ENCODE results near the gene PLXNA4.

The PLXNA4 gene

GRCh38 chr7:132544999-132545398 is 31.3 kb downstream of the PLXNA4 start:
- DNase-seq (ENCODE audit: low spot score) = no peak
- in situ Hi-C loops (cut with MboI; ENCODE audit: low sequenced_read_pairs, unreplicated experiment) = no loop called here
- no peak for TF ChIP-seq CTCF (IDR thresholded peaks at IDR 0.05; ENCODE audit: borderline replicate concordance, control extremely low read depth, extremely low read depth, insufficient read depth, missing control alignments)

GRCh38 chr7:132544025-132544424 is 32.2 kb downstream of the PLXNA4 start:
- no peak for DNase-seq (ENCODE audit: low spot score)
- no peak for TF ChIP-seq CTCF (IDR thresholded peaks at IDR 0.05; ENCODE audit: borderline replicate concordance, control extremely low read depth, extremely low read depth, insufficient read depth, missing control alignments)
- in situ Hi-C loops (cut with MboI; ENCODE audit: low sequenced_read_pairs, unreplicated experiment) = no loop called here

GRCh38 chr7:132542895-132543294 is 33.4 kb downstream of the PLXNA4 start:
- no peak for TF ChIP-seq CTCF (IDR thresholded peaks at IDR 0.05; ENCODE audit: borderline replicate concordance, control extremely low read depth, extremely low read depth, insufficient read depth, missing control alignments)
- in situ Hi-C loops (cut with MboI; ENCODE audit: low sequenced_read_pairs, unreplicated experiment) = no loop called here
- DNase-seq (ENCODE audit: low spot score) = no peak

DNA sequence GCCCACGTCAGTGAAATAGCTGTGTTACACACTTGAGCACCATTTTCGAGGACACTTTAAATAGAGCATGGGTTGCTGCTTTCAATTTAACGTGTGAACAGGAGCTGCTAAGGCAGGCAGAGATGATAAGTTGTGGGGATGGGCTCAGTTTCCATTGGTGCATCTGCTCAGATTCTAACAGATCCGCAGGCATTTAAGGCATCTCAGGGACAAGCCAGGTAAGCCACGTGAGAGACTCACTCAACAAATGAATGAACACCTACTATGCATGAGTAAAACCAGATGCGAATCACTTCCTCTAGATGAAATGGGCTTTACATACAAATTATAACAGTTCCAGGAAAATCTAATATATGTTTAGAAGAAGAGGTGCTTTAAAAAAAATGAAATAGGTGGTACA is 34.6 kb downstream of the PLXNA4 start:
- no peak for TF ChIP-seq CTCF (IDR thresholded peaks at IDR 0.05; ENCODE audit: borderline replicate concordance, control extremely low read depth, extremely low read depth, insufficient read depth, missing control alignments)
- in situ Hi-C loops (cut with MboI; ENCODE audit: low sequenced_read_pairs, unreplicated experiment) = no loop called here
- DNase-seq (ENCODE audit: low spot score) = no peak

DNA sequence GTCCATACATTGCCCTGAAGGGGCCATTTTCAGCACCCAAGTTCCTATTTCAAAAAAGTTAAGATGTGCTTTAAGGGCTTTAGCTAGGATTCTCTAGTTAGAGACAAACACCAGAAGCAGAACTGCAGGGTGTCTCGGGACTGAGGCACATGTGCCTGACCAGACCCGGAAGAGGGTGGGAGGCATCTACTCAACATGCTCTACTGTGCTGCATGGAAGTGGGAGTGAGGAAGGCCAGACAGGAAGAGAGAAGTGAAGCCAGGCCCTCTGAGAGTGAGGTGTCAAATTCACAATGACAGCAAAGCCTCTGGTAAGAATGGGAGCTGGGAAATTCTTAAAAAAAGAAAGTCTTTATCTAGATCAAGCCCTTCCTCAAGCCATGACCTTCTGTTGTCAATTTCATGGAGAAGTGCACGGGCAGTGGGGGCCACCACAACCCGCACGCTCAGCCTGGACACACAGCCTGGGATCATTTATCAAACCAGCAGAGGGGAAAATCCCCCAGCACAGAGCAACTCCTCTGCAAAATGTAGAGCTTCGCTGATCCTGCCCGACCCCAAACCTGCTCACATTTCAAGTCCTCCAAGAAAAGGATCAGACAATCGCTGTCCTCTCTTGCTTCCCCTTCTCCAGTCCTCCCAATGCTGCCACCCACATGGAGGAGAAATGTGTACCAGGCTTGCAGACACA is 38.7 kb downstream of the PLXNA4 start:
- no peak for DNase-seq (ENCODE audit: low spot score)
- in situ Hi-C loops (cut with MboI; ENCODE audit: low sequenced_read_pairs, unreplicated experiment) = no loop called here
- TF ChIP-seq CTCF (IDR thresholded peaks at IDR 0.05; ENCODE audit: borderline replicate concordance, control extremely low read depth, extremely low read depth, insufficient read depth, missing control alignments) = no peak

DNA sequence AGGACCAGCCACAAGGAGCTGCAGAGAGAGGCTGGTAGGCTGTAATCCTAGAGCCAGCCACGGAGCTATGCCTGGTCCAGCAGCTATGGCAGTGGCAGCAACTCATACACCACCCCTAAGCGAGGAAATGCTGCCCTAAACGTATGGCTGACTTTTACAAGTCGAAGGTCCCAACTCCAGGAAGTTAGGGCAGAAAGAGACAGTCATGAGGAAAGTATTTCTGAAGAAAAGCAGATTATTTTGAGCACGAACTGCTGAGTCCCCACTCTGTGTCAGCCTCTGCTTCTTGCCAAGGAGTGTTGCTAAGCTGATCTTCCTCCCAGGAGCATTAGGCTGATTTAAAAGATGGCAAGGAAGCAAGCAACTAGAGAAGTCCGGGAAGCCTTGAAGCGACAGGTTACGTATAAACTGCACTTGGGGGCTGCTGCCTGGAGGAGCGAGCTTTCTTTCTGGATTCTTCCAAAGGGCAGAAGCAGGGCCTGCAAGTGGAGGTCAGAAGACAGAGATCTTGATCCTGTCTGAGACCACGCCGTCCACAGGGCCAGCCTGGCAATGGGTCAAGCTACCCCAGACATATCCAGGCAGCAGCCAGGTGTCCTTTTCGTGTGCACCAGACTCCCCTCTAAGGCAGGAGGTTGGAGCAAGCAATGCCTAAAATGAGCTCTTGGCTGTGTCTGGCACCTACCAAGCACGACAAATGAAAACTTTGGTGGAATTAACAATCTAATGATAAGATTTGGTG is 39.4 kb downstream of the PLXNA4 start:
- no peak for DNase-seq (ENCODE audit: low spot score)
- in situ Hi-C loops (cut with MboI; ENCODE audit: low sequenced_read_pairs, unreplicated experiment) = no loop called here
- TF ChIP-seq CTCF (IDR thresholded peaks at IDR 0.05; ENCODE audit: borderline replicate concordance, control extremely low read depth, extremely low read depth, insufficient read depth, missing control alignments) = no peak

Measured in GM13976 (cell line).